Testis (tissue), 2 donors: ENCODE results near the gene PRKCI.

Experiments used
- CTCF ChIP-seq, 3 experiments: fragments of 450-650 bp in 2 of 3; fragments of 200-600 bp in 1 of 3; sonication (generic) in 1 of 3; IDR thresholded peaks; one replicate each; pipeline ENCODE4 v1.5.1; 2016 to 2019; ENCODE audit warnings: antibody characterized with exemption in 3 of 3, mild to moderate bottlenecking in 2 of 3, moderate library complexity in 1 of 3
- POLR2A ChIP-seq: fragments of 450-650 bp; IDR thresholded peaks from one replicate; pipeline ENCODE4 v1.6.1; 2017; ENCODE audit warnings: antibody characterized with exemption, mild to moderate bottlenecking, moderate library complexity

DNA sequence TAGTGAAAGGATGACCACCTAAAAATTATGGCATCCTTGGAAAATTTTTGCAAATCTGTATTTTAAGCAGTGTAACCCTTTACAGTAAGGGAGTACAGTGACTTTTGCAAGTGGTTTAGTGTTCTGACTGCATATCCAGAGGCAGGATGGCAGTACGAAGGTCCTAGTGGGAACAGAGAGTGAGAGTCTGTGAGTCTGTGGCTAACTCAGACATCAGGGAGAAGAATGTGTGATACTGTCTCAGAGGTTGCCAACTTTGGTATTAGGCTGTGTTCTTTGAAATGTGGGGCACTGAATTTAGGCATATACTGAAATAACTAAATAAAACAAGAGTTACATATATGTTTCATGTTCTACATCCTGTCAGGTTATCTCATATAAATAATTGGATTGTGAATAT, 25.7 kb downstream of the PRKCI start:
- TF ChIP-seq CTCF (IDR thresholded peaks at IDR 0.05) = no peak
- no peak for TF ChIP-seq POLR2A
